NCI-H1417 treated with DMSO at 0.1 percent for 48 hours (cell line): ENCODE results near the gene ZFTA.

Source experiments
- DNase-seq: peaks from one replicate; lab custom pipeline; 2025; lab: John Stamatoyannopoulos, UW

The ZFTA gene

GRCh38 chr11:63749624-63750023 is 19.0 kb downstream of the ZFTA start:
- no peak for DNase-seq

DNA sequence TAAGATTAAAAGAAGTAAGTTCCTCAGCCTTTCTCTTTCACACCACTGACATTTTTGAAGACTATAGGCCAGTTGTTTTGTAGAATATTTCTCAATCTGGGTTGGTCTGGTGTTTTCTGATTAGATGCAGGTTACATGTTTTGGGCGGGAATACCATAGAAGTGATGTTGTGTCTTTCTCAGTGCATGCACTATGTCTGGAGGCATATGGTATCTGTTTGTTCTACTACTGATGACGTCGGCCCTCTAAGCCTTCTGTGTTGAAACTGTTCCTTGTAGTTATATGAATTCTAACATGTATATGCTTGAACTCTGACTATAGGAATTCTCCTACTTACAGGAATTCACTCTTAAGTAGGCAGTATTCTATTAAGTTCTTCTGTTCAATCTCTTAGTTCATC is 21.6 kb downstream of the ZFTA start:
- DNase-seq: no peak

DNA sequence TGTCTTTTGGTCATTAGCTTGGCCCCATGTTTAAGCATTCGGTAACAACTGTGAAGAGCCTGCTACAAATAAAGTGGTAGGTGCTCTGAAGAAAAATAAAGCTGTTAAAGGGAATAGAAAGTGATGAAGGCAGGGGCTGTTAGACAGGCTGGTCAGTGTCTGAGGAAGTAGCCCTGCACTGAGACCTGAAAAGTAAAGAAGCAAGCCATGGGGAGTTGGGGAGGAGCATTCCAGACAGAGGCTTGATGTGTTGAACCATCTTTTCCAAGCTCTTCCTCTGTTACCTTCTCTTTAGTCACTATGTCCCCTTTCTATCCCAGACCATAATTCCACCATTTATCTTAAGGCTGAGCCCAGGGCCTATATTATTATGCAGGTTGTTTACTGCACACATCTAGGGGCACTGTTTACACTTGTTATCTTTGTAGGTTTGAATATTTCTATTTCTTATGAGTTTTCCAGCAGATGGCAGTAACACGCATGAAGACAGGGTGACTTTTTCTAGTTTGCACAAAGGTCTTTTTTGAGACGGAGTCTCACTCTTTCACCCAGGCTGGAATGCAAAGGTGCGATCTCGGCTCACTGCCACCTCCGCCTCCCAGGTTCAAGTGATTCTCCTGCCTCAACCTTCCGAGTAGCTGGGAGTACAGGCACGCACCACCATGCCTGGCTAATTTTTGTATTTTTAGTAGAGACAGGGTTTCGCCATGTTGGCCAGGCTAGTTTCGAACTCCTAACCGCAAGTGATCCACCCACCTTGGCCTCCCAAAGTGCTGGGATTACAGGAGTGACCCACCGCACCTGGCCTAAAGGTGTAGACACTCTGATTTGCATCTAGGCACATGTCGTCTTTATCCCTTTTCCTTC is 23.0 kb downstream of the ZFTA start:
- DNase-seq: no peak

- peak; percentile 35 for DNase-seq
These were observed 29.7 kb downstream of the ZFTA start for GRCh38 chr11:63738720-63739360.

GRCh38 chr11:63737718-63738117 is 30.9 kb downstream of the ZFTA start:
- no peak for DNase-seq

GRCh38 chr11:63736864-63737263 is 31.7 kb downstream of the ZFTA start:
- no peak for DNase-seq

GRCh38 chr11:63729326-63729725 is 39.2 kb downstream of the ZFTA start:
- no peak for DNase-seq

DNA sequence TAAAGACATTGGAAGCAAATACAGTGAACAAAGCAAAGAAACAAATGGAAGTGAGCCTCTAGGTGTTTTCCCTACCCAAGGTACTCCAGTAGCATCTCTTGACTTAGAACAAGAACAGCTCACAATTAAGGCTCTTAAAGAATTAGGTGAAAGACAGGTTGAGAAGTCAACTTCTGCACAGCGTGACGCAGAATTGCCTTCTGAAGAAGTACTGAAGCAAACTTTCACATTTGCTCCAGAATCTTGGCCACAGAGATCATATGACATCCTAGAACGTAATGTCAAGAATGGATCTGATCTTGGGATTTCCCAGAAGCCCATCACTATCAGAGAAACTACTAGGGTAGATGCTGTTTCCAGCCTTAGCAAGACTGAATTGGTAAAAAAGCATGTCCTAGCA is 48.0 kb downstream of the ZFTA start:
- no peak for DNase-seq

DNA sequence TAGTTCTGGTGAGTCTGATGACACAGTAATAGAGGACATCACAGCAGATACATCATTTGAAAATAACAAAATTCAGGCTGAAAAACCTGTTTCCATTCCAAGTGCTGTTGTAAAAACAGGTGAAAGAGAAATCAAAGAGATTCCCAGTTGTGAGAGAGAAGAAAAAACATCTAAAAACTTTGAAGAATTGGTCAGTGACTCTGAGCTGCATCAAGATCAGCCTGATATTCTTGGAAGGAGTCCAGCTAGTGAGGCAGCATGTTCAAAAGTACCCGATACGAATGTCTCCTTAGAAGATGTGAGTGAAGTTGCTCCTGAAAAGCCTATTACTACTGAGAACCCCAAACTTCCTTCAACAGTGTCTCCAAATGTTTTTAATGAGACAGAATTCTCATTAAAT is 48.6 kb downstream of the ZFTA start:
- DNase-seq: no peak

DNA sequence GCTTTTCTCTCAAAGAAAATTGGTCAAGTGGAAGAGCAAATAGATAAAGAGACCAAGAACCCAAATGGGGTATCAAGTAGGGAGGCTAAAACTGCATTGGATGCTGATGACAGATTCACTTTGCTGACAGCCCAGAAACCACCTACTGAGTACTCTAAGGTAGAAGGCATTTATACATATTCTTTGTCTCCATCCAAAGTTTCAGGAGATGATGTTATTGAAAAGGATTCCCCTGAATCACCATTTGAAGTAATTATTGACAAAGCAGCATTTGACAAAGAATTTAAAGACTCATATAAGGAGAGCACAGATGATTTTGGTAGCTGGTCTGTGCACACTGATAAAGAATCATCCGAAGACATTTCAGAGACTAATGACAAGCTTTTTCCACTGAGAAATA is 49.6 kb downstream of the ZFTA start:
- no peak for DNase-seq
